OCI-LY3 (cell line): ENCODE data around the gene CPNE4.

ENCODE experiments used
- H2AFZ ChIP-seq: fragments of 200-600, 300-600 bp; shearing (Covaris generic); 2 replicates; pipeline ENCODE4 v1.6.0; 2014; ENCODE audit warnings: antibody characterized with exemption, low read depth, low read length
- H3K27ac ChIP-seq: fragments of 200-600, 300-600 bp; sonication (generic); 2 replicates; pipeline ENCODE4 v1.5.1; 2014; ENCODE audit warnings: mild to moderate bottlenecking, low read length, moderate library complexity, mixed read lengths
- H3K27me3 ChIP-seq: fragments of 200-600, 300-600 bp; sonication (generic); 2 replicates; pipeline ENCODE4 v1.6.1; 2014; ENCODE audit warnings: low read depth, low read length, mixed read lengths
- H3K36me3 ChIP-seq: fragments of 200-600, 300-600 bp; sonication (generic); replicated peaks from 2 replicates; pipeline ENCODE3; 2014; ENCODE audit warnings: low read depth, low read length, mixed read lengths
- H3K4me1 ChIP-seq: fragments of 300-600, 200-600 bp; sonication (generic); 2 replicates; pipeline ENCODE4 v1.6.1; 2014; ENCODE audit warnings: low read length, mixed read lengths
- H3K4me2 ChIP-seq: fragments of 200-600, 300-600 bp; sonication (generic); 2 replicates; pipeline ENCODE4 v1.6.1; 2014; ENCODE audit warnings: low read length, mixed read lengths
- H3K4me3 ChIP-seq: fragments of 300-600, 200-600 bp; sonication (generic); 2 replicates; pipeline ENCODE4 v1.5.1; 2014; ENCODE audit warnings: antibody characterized with exemption, mild to moderate bottlenecking, low read length, moderate library complexity
- H3K79me2 ChIP-seq: fragments of 300-600, 200-600 bp; shearing (Covaris generic); 2 replicates; pipeline ENCODE4 v1.6.1; 2014; ENCODE audit warnings: mild to moderate bottlenecking, low read length, mixed read lengths
- H3K9ac ChIP-seq: fragments of 300-600, 200-600 bp; shearing (Covaris generic); 2 replicates; pipeline ENCODE4 v1.6.0; 2014; ENCODE audit warnings: mild to moderate bottlenecking, low read length, moderate library complexity
- H3K9me3 ChIP-seq: fragments of 200-600, 300-600 bp; shearing (Covaris generic); 2 replicates; pipeline ENCODE4 v1.6.1; 2014; ENCODE audit warnings: low read length, mixed read lengths; ENCODE audit not compliant: insufficient read depth
- H4K20me1 ChIP-seq: fragments of 200-600, 300-600 bp; sonication (generic); 2 replicates; pipeline ENCODE4 v1.6.1; 2016; ENCODE audit warnings: low read length, mixed read lengths; ENCODE audit not compliant: insufficient read depth
- EZH2phosphoT487 ChIP-seq: fragments of 200-600 bp; shearing (Covaris generic); IDR thresholded peaks from 2 replicates; pipeline ENCODE4 v1.6.1; 2018; ENCODE audit warnings: antibody characterized with exemption, mixed run types, low read depth
- TF ChIP-seq, protein P1 (sequence below): fragments of 200-600, 300-600 bp; sonication (generic); IDR thresholded peaks from 2 replicates; pipeline ENCODE4 v1.5.1; 2014; ENCODE audit warnings: antibody characterized with exemption, low read length, low read depth

CPNE4 gene

DNA sequence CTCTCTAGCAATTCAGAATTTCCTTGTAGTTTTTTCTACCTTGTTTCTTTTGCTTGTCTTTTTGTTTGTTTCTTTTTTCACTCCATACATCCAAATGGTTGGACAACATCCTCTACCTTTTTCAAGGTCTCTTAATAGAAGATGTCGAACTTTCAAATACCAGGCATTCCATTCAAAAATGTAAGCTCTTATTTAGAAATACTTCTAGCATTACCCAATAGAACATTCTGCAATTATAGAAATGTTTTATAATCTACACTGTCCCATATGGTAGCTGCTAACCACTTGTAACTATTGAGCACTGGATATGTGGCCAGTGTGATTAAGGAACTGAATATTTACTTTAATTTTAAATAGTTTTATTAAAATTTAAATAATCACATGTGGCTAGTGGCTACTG, 335.8 kb downstream of the CPNE4 start:
- Histone ChIP-seq H3K36me3 (no peaks in the 10 kb centered on the region), H3K27me3 (no peaks in the 10 kb centered on the region), H3K4me1 (peaks cover 14% of the 10 kb centered on the region), H3K4me3 (no peak overlapping the region), H3K9ac (no peak overlapping the region), H2AFZ (no peak overlapping the region), H3K27ac (no peak overlapping the region), H3K79me2 (no peaks in the 10 kb centered on the region), H4K20me1 (no peaks in the 10 kb centered on the region), H3K4me2 (no peak overlapping the region), H3K9me3 (no peaks in the 10 kb centered on the region)
- TF ChIP-seq, protein P1, sequence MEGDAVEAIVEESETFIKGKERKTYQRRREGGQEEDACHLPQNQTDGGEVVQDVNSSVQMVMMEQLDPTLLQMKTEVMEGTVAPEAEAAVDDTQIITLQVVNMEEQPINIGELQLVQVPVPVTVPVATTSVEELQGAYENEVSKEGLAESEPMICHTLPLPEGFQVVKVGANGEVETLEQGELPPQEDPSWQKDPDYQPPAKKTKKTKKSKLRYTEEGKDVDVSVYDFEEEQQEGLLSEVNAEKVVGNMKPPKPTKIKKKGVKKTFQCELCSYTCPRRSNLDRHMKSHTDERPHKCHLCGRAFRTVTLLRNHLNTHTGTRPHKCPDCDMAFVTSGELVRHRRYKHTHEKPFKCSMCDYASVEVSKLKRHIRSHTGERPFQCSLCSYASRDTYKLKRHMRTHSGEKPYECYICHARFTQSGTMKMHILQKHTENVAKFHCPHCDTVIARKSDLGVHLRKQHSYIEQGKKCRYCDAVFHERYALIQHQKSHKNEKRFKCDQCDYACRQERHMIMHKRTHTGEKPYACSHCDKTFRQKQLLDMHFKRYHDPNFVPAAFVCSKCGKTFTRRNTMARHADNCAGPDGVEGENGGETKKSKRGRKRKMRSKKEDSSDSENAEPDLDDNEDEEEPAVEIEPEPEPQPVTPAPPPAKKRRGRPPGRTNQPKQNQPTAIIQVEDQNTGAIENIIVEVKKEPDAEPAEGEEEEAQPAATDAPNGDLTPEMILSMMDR, result no peak
- TF ChIP-seq EZH2phosphoT487, result no peak

DNA sequence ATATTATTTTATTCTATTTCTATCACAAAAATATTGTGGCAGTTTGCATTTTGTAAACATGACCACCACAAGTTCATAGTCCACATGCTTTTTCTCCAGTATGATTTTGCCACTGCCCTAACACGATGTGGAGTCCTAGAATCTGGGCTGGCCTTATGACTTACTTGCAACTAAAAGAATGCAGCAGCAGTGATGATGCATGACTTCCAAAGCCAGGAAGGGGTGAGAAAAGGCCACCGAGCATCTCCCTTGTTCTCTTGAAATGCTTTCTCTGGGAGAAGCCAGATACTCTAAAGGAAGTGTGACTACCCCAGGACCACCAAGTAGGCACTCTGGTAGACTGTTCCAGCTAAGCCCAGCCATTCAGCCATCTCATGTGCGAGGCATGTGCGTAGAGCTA, 340.4 kb downstream of the CPNE4 start:
- H3K9ac ChIP-seq, result no peak overlapping the region
- no peak overlapping the region for H2AFZ ChIP-seq
- H3K27ac ChIP-seq, result no peak overlapping the region
- no peaks in the 10 kb centered on the region for H3K36me3 ChIP-seq
- no peak overlapping the region for H3K4me2 ChIP-seq
- no peaks in the 10 kb centered on the region for H4K20me1 ChIP-seq
- H3K79me2 ChIP-seq, result no peaks in the 10 kb centered on the region
- no peaks in the 10 kb centered on the region for H3K27me3 ChIP-seq
- H3K9me3 ChIP-seq, result no peaks in the 10 kb centered on the region
- no peak overlapping the region for H3K4me3 ChIP-seq
- TF ChIP-seq, protein P1, result no peak
- no peak for TF ChIP-seq EZH2phosphoT487
- H3K4me1 ChIP-seq, result 0 out of 2 replicates have a peak, but pooled peaks cover 5% of the 10 kb centered on the region

DNA sequence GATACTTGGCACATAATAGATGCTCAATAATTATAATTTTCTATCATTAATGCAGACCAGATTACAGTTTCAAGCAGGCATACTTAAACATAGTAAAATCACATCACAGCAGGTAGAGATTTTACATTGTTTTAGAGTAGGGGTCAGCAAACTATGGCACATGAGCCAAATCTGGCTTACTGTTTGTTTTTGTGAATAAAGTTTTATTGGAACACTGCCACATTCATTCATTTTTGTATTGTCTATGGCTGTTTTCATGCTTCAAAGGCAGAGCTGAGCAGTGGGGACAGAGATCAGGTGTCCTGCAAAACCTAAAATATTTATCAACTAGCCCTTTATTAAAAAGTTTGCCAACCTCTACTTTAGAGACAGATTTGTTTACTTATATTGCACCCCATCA, 342.5 kb downstream of the CPNE4 start:
- Histone ChIP-seq H3K79me2 (no peaks in the 10 kb centered on the region), H4K20me1 (no peaks in the 10 kb centered on the region)
- TF ChIP-seq, protein P1, result no peak
- no peak for TF ChIP-seq EZH2phosphoT487

DNA sequence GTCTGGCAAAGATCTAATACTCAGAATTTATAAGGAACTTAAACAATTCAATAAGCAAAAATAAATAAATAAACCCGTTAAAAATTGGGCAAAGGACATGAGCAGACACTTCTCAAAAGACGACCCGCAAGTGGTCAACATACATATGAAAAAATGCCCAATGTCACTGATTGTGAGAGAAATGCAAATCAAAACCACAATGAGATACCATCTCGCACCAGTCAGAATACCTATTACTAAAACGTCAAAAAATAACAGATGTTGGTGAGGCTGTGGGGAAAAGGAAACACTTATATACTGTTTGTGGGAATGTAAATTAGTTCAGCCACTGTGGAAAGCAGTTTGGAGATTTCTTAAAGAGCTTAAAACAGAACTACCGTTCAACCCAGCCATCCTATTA, 344.0 kb downstream of the CPNE4 start:
- Histone ChIP-seq H2AFZ (no peak overlapping the region), H3K4me3 (no peak overlapping the region), H3K4me2 (no peak overlapping the region), H3K27ac (no peak overlapping the region), H3K79me2 (no peaks in the 10 kb centered on the region), H3K9ac (no peak overlapping the region), H4K20me1 (no peaks in the 10 kb centered on the region), H3K27me3 (no peaks in the 10 kb centered on the region), H3K36me3 (no peaks in the 10 kb centered on the region), H3K4me1 (peaks cover 20% of the 10 kb centered on the region), H3K9me3 (no peaks in the 10 kb centered on the region)
- TF ChIP-seq, protein P1, result no peak
- TF ChIP-seq EZH2phosphoT487, result no peak

More for the DNA sequence above, 342.5 kb downstream of the CPNE4 start:
- Histone ChIP-seq H3K27ac (no peak overlapping the region), H3K27me3 (no peaks in the 10 kb centered on the region), H3K4me3 (no peak overlapping the region), H3K4me1 (peaks cover 20% of the 10 kb centered on the region), H3K36me3 (no peaks in the 10 kb centered on the region), H2AFZ (no peak overlapping the region), H3K9ac (no peak overlapping the region), H3K9me3 (no peaks in the 10 kb centered on the region), H3K4me2 (no peak overlapping the region)
